HG03095 (cell line): ENCODE results near the gene ZNF668.
"Not testable (repeated sequence)": the region's sequence is repeated elsewhere in the genome, so short reads cannot be mapped to it uniquely, and the experiment has no call there.

Experiments
- ATAC-seq: cut with Tn5 transposase; IDR thresholded peaks from one replicate; pipeline ENCODE4 v1.9.1; 2021; ENCODE audit warnings: moderate library complexity; ENCODE audit not compliant: unreplicated experiment

The ZNF668 gene

GRCh38 chr16:31061126-31061812, 12.8 kb downstream of the ZNF668 start:
- no peak for ATAC-seq

- ATAC-seq = no peak
Measured at GRCh38 chr16:31055613-31056012, 18.4 kb downstream of the ZNF668 start.

DNA sequence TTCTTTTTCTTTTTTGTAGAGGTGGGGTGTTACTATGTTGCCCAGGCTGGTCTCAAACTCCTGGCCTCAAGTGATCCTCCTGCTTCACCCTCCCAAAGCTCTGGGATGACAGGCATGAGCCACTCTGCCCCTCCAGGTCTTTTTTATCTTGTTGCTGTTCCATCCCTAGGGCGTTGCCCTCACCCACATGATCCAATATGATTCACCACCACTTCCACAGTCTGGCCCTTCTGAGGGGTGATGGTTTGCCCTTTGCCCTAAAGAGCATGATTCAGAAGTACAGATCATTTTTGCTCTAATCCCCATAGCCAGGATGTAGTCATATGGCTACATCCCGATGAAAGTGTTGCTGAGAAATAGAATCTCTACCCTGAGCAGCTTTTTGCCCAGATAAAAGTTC, 21.9 kb downstream of the ZNF668 start:
- ATAC-seq = no peak

- ATAC-seq = no peak
Measured at GRCh38 chr16:31050280-31051030, 23.6 kb downstream of the ZNF668 start.

- ATAC-seq = no peak
Measured at GRCh38 chr16:31043898-31044481, 30.1 kb downstream of the ZNF668 start.

GRCh38 chr16:31043352-31043751, 30.7 kb downstream of the ZNF668 start:
- no peak for ATAC-seq

- no peak for ATAC-seq
Measured at GRCh38 chr16:31042866-31043265, 31.2 kb downstream of the ZNF668 start.

GRCh38 chr16:31038993-31039392, 35.0 kb downstream of the ZNF668 start:
- no peak for ATAC-seq

DNA sequence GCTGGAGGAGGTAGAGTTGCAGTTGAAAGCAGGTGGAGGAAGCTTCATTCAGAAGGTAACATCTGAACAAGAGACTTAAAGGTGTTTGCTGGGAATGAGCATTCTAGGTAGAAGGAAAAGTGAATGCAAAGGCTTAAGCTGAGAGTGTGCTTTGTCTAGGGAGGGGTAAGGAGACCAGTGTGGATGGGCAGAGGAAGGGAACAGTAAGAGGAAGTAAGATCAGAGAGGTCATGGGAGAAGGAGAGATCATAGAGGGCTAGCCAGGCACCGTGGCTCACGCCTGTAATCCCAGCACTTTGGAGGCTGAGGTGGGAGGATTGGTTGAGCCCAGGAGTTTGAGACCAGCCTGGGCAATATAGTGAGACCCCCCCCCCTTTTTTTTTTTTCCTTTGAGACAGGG, 37.3 kb downstream of the ZNF668 start:
- ATAC-seq = no peak

DNA sequence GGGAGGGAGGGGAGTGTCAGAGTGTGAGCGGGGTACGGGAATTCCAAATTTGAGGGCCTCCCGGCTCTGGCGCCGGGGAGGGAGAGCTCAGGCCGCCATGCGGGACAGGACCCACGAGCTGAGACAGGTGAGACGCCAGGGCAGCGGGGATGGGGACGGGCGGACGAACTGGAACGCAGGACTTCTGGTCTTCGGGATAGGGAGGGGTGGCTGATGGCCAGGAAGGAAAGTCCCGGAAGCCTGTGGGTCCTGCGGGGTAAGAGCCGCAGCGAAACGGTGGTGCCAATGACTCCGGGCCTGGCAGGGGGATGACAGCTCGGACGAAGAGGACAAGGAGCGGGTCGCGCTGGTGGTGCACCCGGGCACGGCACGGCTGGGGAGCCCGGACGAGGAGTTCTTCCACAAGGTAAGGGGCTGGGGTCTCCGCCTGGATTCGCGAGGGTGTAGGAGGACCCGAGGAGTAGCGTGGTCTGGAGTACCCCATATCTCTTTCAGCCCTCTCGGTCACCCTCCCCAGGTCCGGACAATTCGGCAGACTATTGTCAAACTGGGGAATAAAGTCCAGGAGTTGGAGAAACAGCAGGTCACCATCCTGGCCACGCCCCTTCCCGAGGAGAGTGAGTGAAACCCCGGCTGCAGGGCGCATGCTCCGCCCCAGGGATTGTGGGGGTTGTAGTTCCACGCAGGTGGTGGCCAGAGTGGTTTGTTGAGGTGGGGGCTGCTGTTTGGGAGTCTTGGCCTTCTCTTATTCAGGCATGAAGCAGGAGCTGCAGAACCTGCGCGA, 40.1 kb downstream of the ZNF668 start:
- ATAC-seq = no peak

DNA sequence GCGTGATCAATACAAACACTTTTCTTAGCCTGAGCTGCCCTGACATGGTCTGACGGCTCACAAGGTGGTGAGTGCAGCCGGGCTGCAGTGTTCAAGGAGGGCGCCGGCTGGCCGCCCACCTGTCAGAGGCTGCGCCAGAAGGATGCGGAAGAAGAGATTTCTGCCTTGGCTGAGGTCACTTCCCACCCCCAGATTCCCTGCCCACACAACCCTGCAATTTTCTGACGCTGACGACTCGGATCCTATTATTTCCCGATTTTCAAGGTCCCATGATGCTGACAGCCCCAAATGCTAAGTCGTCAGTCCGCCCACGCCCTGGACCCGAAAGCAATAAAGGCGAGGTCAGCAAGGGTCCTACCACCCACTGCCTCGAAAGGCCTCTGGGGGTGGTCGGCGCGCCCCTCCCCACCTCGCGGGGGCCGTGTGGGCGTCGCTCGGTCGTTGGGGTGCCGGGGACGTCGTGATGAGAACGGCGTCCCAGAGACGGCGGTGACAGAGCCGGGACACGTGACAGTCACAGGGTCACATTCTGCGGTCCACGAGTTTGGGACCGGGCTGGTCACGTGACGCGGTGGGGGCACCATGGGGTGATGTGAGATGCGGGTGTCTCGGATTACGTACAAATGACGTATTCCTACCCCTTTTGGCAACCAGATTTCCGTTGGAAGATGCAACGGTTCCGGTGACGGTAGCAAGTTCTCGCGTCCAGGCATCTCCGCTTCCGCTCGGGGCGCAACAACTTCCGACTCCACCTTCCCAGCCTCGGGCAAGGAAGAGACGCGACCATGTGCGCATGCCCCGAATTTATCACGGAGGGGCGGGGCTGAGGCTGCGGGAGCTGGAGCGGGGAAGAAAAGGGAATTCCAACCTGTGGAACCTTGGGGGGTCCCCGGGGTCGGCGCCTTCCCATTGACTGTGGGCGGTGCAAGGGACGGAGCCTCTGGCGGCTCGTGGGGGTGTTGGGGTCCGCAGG, 41.0 kb downstream of the ZNF668 start, which contains the start of gene STX4:
STX4 (plus strand) TSS at position 823 of the 973 bp plus-strand sequence. CDS start 248 bp downstream, outside the sequence.
- ATAC-seq = peak; percentile 76

- ATAC-seq = no peak
Measured at GRCh38 chr16:31031276-31031675, 42.8 kb downstream of the ZNF668 start.

DNA sequence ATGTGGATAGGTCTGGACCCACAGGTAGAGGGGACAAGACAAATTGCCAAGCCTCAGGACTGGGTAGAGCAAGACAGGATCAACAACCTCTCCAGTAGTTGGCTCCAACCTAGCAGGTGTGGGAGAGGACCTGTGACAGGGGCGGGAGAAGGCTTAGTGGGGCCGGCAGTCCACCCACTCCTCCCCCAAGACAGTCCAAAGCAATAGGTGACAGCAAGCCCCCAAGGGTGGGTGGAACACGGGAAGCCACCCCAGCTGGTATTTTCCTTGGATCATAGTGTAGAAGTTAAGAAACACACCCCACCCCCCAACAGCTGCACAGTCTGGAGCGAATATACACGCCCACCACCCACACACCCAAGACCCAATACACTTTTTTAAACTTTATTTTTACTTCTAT, 44.8 kb downstream of the ZNF668 start:
- no peak for ATAC-seq

DNA sequence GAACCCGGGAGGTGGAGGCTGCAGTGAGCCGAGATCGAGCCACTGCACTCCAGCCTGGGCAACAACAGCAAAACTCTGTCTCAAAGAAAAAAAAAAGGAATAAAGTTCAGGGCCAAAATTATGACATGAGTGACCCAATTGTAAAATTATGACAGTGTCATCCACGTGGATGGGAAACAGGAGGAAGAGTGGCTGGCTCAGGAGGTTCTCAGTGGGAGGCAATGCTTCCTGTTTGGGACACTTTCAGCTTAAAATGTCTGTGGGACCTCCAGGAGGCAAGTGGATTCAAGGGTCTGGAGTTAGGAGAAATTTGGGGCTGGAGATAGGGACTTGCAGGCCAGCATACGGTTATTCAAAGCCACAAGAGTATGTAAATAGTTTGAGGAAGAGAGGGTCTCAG, 48.7 kb downstream of the ZNF668 start:
- no peak for ATAC-seq

DNA sequence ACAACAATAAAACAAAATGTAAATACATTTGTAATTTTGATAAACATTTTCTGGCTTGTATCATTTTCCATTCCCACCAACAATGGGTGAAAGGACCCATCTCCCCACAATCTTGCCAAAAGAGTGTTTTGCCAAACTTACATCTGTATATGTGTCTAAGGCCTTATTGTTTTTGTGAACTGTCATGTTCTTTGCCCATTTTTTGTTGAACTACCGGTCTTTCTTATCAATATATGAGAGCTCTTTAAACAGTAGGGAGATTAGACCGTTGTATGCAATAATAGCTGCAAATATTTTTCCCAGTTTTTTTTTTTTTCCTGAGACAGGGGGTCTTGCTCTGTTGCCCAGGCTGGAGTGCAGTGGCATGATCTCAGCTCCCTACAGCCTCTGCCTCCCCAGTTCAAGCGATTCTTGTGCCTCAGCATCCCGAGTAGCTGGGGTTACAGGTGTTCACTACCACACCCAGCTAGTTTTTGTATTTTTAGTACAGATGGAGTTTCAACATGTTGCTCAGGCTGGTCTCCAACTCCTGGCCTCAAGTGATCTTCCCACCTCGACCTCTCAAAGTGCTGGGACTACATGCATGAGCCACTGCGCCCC, 50.3 kb downstream of the ZNF668 start:
- no peak for ATAC-seq

- no peak for ATAC-seq
Measured at GRCh38 chr16:31023252-31023602, 50.8 kb downstream of the ZNF668 start.

- no peak for ATAC-seq
Measured at GRCh38 chr16:31022544-31023251, 51.3 kb downstream of the ZNF668 start.

GRCh38 chr16:31020536-31020935, 53.5 kb downstream of the ZNF668 start:
- no peak for ATAC-seq

DNA sequence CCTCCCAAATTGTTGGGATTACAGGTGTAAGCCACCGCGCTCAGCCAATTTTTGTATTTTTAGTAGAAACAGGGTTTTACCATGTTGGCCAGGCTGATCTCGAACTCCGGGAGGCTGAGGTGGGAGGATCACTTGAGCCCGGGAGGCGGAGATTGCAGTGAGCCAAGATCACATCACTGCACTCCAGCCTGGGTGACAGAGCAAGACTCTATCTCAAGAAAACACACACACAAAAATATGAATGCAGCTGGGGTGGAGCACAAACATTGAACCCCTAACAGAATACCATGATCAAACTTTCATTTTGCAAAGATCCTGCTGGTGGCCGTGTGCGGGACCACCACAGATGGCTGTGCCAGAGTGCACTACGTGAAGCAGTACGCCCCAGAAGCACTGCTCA, 56.3 kb downstream of the ZNF668 start:
- not testable (repeated sequence) for ATAC-seq
